ENCODE measurements around the gene PXT1. TPM values are rescaled to one million over a fixed set of nuclear protein-coding genes. Genes with fewer than 3 reads are reported as not detected.
"Not testable (repeated sequence)": the region's sequence is repeated elsewhere in the genome, so short reads cannot be mapped to it uniquely, and the experiment has no call there.

PXT1 gene
- total RNA-seq, 4 donors from 2014 or later = not detected

GRCh38 chr6:36370638-36371037, 72.0 kb downstream of the PXT1 start:
- 94 to 96% methylated on average over 2 of the region's 2 CpGs for WGBS, 2 donors
- no peak overlapping the region for H3K4me3 ChIP-seq (ENCODE audit: low read depth, poor library complexity, severe bottlenecking)
- intact Hi-C loops (cut with DNase I; ENCODE audit: low total_unique reads) = no loop called here
- TF ChIP-seq, protein P1, sequence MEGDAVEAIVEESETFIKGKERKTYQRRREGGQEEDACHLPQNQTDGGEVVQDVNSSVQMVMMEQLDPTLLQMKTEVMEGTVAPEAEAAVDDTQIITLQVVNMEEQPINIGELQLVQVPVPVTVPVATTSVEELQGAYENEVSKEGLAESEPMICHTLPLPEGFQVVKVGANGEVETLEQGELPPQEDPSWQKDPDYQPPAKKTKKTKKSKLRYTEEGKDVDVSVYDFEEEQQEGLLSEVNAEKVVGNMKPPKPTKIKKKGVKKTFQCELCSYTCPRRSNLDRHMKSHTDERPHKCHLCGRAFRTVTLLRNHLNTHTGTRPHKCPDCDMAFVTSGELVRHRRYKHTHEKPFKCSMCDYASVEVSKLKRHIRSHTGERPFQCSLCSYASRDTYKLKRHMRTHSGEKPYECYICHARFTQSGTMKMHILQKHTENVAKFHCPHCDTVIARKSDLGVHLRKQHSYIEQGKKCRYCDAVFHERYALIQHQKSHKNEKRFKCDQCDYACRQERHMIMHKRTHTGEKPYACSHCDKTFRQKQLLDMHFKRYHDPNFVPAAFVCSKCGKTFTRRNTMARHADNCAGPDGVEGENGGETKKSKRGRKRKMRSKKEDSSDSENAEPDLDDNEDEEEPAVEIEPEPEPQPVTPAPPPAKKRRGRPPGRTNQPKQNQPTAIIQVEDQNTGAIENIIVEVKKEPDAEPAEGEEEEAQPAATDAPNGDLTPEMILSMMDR (IDR thresholded peaks at IDR 0.05) = no peak
- TF ChIP-seq POLR2A (IDR thresholded peaks at IDR 0.05) = no peak
- no peak for DNase-seq (ENCODE audit: low spot score in 2 of 2)

GRCh38 chr6:36368921-36369865, 73.5 kb downstream of the PXT1 start:
- H3K4me3 ChIP-seq (ENCODE audit: low read depth, poor library complexity, severe bottlenecking) = no peak overlapping the region
- intact Hi-C loops (cut with DNase I; ENCODE audit: low total_unique reads) = no loop called here
- no peak for DNase-seq (ENCODE audit: low spot score in 2 of 2)
- WGBS, 2 donors = 86 to 90% methylated on average over 14 of the region's 14 CpGs
- TF ChIP-seq, protein P1 (IDR thresholded peaks at IDR 0.05) = no peak
- no peak for TF ChIP-seq POLR2A (IDR thresholded peaks at IDR 0.05)

DNA sequence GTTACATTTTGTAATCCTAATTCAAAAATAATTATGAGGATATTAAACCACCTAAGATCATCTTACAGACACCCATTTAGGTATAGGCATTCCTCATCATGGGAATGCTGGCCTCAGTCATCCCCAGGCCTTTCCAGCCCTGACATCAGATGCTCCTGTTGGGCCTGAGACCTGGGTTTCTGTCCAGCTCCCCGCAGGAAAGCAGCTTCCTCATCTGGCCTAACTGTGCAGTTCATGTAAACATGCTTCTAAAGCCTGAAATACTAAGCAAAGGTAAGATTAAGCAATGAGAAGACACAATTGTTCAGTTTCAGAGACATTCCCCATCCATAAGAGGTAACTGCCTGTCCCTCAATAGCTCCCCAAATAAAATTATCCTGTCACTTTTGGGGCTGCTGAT, 74.2 kb downstream of the PXT1 start:
- TF ChIP-seq, protein P1 (IDR thresholded peaks at IDR 0.05) = no peak
- TF ChIP-seq POLR2A (IDR thresholded peaks at IDR 0.05) = no peak
- no peak overlapping the region for H3K4me3 ChIP-seq (ENCODE audit: low read depth, poor library complexity, severe bottlenecking)
- intact Hi-C loops (cut with DNase I; ENCODE audit: low total_unique reads) = no loop called here
- 79 to 80% methylated on average over 1 of the region's 1 CpG for WGBS, 2 donors
- DNase-seq (ENCODE audit: low spot score in 2 of 2) = no peak

- WGBS, 2 donors = 93 to 96% methylated on average over 3 of the region's 3 CpGs
- no peak overlapping the region for H3K4me3 ChIP-seq (ENCODE audit: low read depth, poor library complexity, severe bottlenecking)
- intact Hi-C loops (cut with DNase I; ENCODE audit: low total_unique reads) = no loop called here
- TF ChIP-seq POLR2A (IDR thresholded peaks at IDR 0.05) = no peak
- TF ChIP-seq, protein P1 (IDR thresholded peaks at IDR 0.05) = no peak
- DNase-seq (ENCODE audit: low spot score in 2 of 2) = no peak
Measured at GRCh38 chr6:36367743-36368142, 74.9 kb downstream of the PXT1 start.

DNA sequence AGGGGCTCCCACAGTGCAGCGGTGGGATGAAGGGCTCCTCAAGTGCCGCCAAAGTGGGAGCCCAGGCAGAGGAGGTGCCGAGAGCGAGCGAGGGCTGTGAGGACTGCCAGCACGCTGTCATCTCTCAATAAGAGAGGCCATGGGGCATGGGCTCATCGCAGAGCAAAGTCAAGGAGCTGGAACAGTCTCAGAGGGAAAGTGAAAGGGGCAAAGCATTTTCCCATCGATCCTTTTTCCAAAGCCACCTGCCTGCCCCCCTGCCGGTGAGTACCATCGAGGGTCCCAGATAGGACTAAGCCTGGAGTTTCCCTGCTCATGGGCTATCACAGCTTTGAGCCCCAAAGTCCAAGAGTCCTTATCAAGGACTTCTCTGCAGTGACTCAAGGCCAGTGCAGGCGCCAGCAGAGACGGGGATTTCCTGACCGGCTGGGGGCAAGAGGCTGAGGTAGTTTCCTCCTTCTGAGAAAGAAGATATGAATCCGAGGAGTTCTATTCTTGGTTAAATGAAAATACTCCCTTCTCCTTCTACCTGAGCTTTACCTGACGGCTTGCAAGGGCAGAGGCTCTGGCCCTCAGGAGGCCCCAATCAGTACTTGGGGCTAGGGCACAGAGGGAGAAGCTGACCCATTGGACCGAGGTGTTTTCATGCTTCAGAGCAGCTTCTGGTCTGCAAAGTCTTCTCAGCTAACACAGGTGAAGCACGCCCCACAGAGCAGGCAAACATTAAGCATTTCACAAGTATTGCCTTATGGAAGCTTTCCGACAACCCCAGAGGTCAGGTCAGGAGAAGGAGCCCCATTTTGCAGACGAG, 77.8 kb downstream of the PXT1 start:
- WGBS, 2 donors = 80 to 88% methylated on average over 19 of the region's 19 CpGs
- no peak for DNase-seq (ENCODE audit: low spot score in 2 of 2)
- intact Hi-C loops (cut with DNase I; ENCODE audit: low total_unique reads) = loop anchor here (5.0 kb wide), 1 partner anchor 338 kb away; the partner anchor contains the start of gene MAPK14
- TF ChIP-seq, protein P1 (IDR thresholded peaks at IDR 0.05) = no peak
- TF ChIP-seq POLR2A (IDR thresholded peaks at IDR 0.05) = no peak
- H3K4me3 ChIP-seq (ENCODE audit: low read depth, poor library complexity, severe bottlenecking) = no peak overlapping the region

DNA sequence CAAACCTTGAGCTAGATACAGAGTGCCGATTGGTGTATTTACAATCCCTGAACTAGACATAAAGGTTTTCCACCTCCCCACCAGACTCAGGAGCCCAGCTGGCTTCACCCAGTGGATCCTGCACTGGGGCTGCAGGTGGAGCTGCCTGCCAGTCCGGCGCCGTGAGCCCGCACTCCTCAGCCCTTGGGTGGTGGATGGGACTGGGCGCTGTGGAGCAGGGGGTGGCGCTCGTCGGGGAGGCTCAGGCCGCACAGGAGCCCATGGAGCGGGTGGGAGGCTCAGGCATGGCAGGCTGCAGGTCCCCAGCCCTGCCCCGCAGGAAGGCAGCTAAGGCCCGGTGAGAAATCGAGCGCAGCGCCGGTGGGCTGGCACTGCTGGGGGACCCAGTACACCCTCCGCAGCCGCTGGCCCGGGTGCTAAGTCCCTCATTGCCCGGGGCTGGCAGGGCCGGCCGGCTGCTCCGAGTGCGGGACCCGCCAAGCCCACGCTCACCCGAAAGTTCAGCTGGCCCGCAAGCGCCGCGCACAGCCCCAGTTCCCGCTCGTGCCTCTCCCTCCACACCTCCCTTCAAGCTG, 78.5 kb downstream of the PXT1 start:
- WGBS, 2 donors = 97 to 98% methylated on average over 8 to 18 of the region's 34 CpGs

DNA sequence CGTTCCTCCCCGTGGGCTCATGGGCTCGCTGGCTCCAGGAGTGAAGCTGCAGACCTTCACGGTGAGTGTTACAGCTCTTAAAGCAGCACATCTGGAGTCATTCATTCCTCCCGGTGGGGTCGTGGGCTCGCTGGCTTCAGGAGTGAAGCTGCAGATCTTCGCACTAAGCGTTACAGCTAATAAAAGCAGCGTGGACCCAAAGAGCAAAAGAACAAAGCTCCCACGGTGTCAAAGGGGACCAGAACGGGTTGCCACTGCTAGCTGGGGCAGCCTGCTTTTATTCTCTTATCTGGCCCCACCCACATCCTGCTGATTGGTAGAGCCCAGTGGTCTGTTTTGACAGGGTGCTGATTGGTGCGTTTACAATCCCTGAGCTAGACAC, 79.3 kb downstream of the PXT1 start:
- intact Hi-C loops (cut with DNase I; ENCODE audit: low total_unique reads) = loop anchor here (5.0 kb wide), 1 partner anchor 336 kb away; the partner anchor contains the start of gene MAPK14
- H3K4me3 ChIP-seq (ENCODE audit: low read depth, poor library complexity, severe bottlenecking); DNase-seq (ENCODE audit: low spot score in 2 of 2): not testable (repeated sequence)
- WGBS, 2 donors = 73 to 74% methylated on average over 13 of the region's 13 CpGs

More for the DNA sequence above, 78.5 kb downstream of the PXT1 start:
- H3K4me3 ChIP-seq (ENCODE audit: low read depth, poor library complexity, severe bottlenecking); DNase-seq (ENCODE audit: low spot score in 2 of 2): not testable (repeated sequence)
- intact Hi-C loops (cut with DNase I; ENCODE audit: low total_unique reads) = loop anchor here (5.0 kb wide), 1 partner anchor 337 kb away; the partner anchor contains the start of gene MAPK14

All from lower leg skin (tissue), 4 donors.